Measurements from ENCODE around the gene HOXC6. TPM values are rescaled to one million over a fixed set of nuclear protein-coding genes. Genes with fewer than 3 reads are reported as not detected.
A peak's percentile ranks its signal among the peaks of the same experiment; 100 is the strongest.

The HOXC6 gene
- total RNA-seq, 2 experiments from 2014 or later, result not detected

- ChIA-PET CTCF (interaction anchor here (0.6 to 4.0 kb wide), 14 partner anchors 8 to 547 kb away, joined by 3 to 20 read pairs (median 4); partner anchors contain the start of genes HOXC12 and HOXC5), POLR2A (no interaction called here)
- H3K4me1 Mint-ChIP-seq, result peaks cover 35% of the 10 kb centered on the region
- H3K4me3 Mint-ChIP-seq, result peak overlapping the region; percentile 54
- H3K9me3 Mint-ChIP-seq, result no peaks in the 10 kb centered on the region
- H3K27ac Mint-ChIP-seq, result peak overlapping the region; percentile 73
- DNase-seq, result no peak
- peaks cover 96% of the 10 kb centered on the region for H3K27me3 Mint-ChIP-seq
- H3K36me3 Mint-ChIP-seq (ENCODE audit: low read depth), result no peaks in the 10 kb centered on the region
Measured at GRCh38 chr12:53985692-53985993, 42.6 kb upstream of the HOXC6 start.

GRCh38 chr12:53985994-53986685, 42.1 kb upstream of the HOXC6 start:
- H3K36me3 Mint-ChIP-seq (ENCODE audit: low read depth), result no peaks in the 10 kb centered on the region
- ChIA-PET POLR2A (no interaction called here), CTCF (interaction anchor here (0.9 to 4.0 kb wide), 9 partner anchors 15 to 229 kb away, joined by 3 to 20 read pairs (median 5); partner anchors contain the start of genes HOXC12 and HOXC5)
- H3K4me1 Mint-ChIP-seq, result peaks cover 35% of the 10 kb centered on the region
- H3K4me3 Mint-ChIP-seq, result no peak overlapping the region
- H3K27me3 Mint-ChIP-seq, result peaks cover 96% of the 10 kb centered on the region
- no peak overlapping the region for H3K27ac Mint-ChIP-seq
- no peak for DNase-seq
- H3K9me3 Mint-ChIP-seq, result no peaks in the 10 kb centered on the region

- peaks cover 96% of the 10 kb centered on the region for H3K27me3 Mint-ChIP-seq
- H3K4me1 Mint-ChIP-seq, result peaks cover 35% of the 10 kb centered on the region
- CTCF ChIA-PET, result interaction anchor here (0.6 to 4.0 kb wide), 7 partner anchors 13 to 228 kb away, joined by 3 to 20 read pairs (median 5); partner anchors contain the start of genes HOXC12 and HOXC9
- H3K4me3 Mint-ChIP-seq, result no peak overlapping the region
- no peaks in the 10 kb centered on the region for H3K9me3 Mint-ChIP-seq
- H3K36me3 Mint-ChIP-seq (ENCODE audit: low read depth), result no peaks in the 10 kb centered on the region
- no peak for DNase-seq
- H3K27ac Mint-ChIP-seq, result no peak overlapping the region
- POLR2A ChIA-PET, result no interaction called here
Measured at GRCh38 chr12:53986686-53987483, 41.4 kb upstream of the HOXC6 start.

- H3K27ac Mint-ChIP-seq, result no peak overlapping the region
Measured at GRCh38 chr12:53987787-53988230, 40.4 kb upstream of the HOXC6 start.

GRCh38 chr12:53988541-53989226, 39.6 kb upstream of the HOXC6 start:
- POLR2A ChIA-PET, result no interaction called here
- CTCF ChIA-PET, result interaction anchor here (0.8 to 1.3 kb wide), 5 partner anchors 12 to 219 kb away, joined by 3 read pairs; partner anchors contain the start of gene HOXC9
- H3K36me3 Mint-ChIP-seq (ENCODE audit: low read depth), result no peaks in the 10 kb centered on the region
- H3K4me3 Mint-ChIP-seq, result no peak overlapping the region
- H3K4me1 Mint-ChIP-seq, result peaks cover 35% of the 10 kb centered on the region
- H3K27ac Mint-ChIP-seq, result no peak overlapping the region
- H3K9me3 Mint-ChIP-seq, result no peaks in the 10 kb centered on the region
- peaks cover 96% of the 10 kb centered on the region for H3K27me3 Mint-ChIP-seq
- DNase-seq, result no peak

More at GRCh38 chr12:53987787-53988230, 40.4 kb upstream of the HOXC6 start:
- ChIA-PET POLR2A (no interaction called here), CTCF (interaction anchor here (1.2 to 4.0 kb wide), 4 partner anchors 12 to 214 kb away, joined by 3 to 20 read pairs (median 12); partner anchors contain the start of genes HOXC12 and HOXC9)
- Mint-ChIP-seq H3K9me3 (no peaks in the 10 kb centered on the region), H3K4me1 (peaks cover 35% of the 10 kb centered on the region), H3K36me3 (ENCODE audit: low read depth) (no peaks in the 10 kb centered on the region), H3K27me3 (peaks cover 96% of the 10 kb centered on the region), H3K4me3 (no peak overlapping the region)
- DNase-seq, result no peak

GRCh38 chr12:53989227-53990113, 38.8 kb upstream of the HOXC6 start:
- Mint-ChIP-seq H3K36me3 (ENCODE audit: low read depth) (no peaks in the 10 kb centered on the region), H3K27ac (no peak overlapping the region), H3K27me3 (peaks cover 99% of the 10 kb centered on the region), H3K4me1 (peaks cover 39% of the 10 kb centered on the region), H3K4me3 (peak overlapping the region; percentile 1), H3K9me3 (no peaks in the 10 kb centered on the region)
- CTCF ChIA-PET, result interaction anchor here (0.9 to 1.3 kb wide), 5 partner anchors 11 to 219 kb away, joined by 3 read pairs; partner anchors contain the start of gene HOXC9
- DNase-seq, result peak; percentile 54
- POLR2A ChIA-PET, result no interaction called here

GRCh38 chr12:53990311-53991076, 37.7 kb upstream of the HOXC6 start:
- Mint-ChIP-seq H3K27ac (no peak overlapping the region), H3K4me3 (no peak overlapping the region), H3K27me3 (peaks cover 98% of the 10 kb centered on the region), H3K9me3 (no peaks in the 10 kb centered on the region), H3K36me3 (ENCODE audit: low read depth) (no peaks in the 10 kb centered on the region), H3K4me1 (peaks cover 39% of the 10 kb centered on the region)
- ChIA-PET POLR2A (no interaction called here), CTCF (interaction anchor here (0.9 to 2.3 kb wide), 7 partner anchors 12 to 216 kb away, joined by 3 to 14 read pairs (median 3); partner anchors contain the start of gene HOXC5)
- no peak for DNase-seq

GRCh38 chr12:53991077-53991460, 37.2 kb upstream of the HOXC6 start:
- no peak overlapping the region for H3K4me3 Mint-ChIP-seq
- peaks cover 41% of the 10 kb centered on the region for H3K4me1 Mint-ChIP-seq
- H3K36me3 Mint-ChIP-seq (ENCODE audit: low read depth), result no peaks in the 10 kb centered on the region
- peaks cover 99% of the 10 kb centered on the region for H3K27me3 Mint-ChIP-seq
- CTCF ChIA-PET, result interaction anchor here (1.0 to 2.3 kb wide), 7 partner anchors 11 to 215 kb away, joined by 3 to 14 read pairs (median 3); partner anchors contain the start of gene HOXC5
- no peaks in the 10 kb centered on the region for H3K9me3 Mint-ChIP-seq
- POLR2A ChIA-PET, result no interaction called here
- no peak overlapping the region for H3K27ac Mint-ChIP-seq
- DNase-seq, result no peak

GRCh38 chr12:53992377-53992889, 35.8 kb upstream of the HOXC6 start:
- ChIA-PET CTCF (interaction anchor here (0.9 to 2.3 kb wide), 5 partner anchors 8 to 209 kb away, joined by 3 to 14 read pairs (median 5); partner anchors contain the start of gene HOXC10), POLR2A (no interaction called here)
- DNase-seq, result no peak
- peaks cover 99% of the 10 kb centered on the region for H3K27me3 Mint-ChIP-seq
- H3K4me3 Mint-ChIP-seq, result no peak overlapping the region
- peaks cover 35% of the 10 kb centered on the region for H3K4me1 Mint-ChIP-seq
- no peak overlapping the region for H3K27ac Mint-ChIP-seq
- no peaks in the 10 kb centered on the region for H3K9me3 Mint-ChIP-seq
- no peaks in the 10 kb centered on the region for H3K36me3 Mint-ChIP-seq (ENCODE audit: low read depth)

- peak overlapping the region; percentile 19 for H3K27ac Mint-ChIP-seq
Measured at GRCh38 chr12:53993162-53994008, 34.9 kb upstream of the HOXC6 start.

More at GRCh38 chr12:53993162-53994008, 34.9 kb upstream of the HOXC6 start:
- DNase-seq, result no peak
- POLR2A ChIA-PET, result no interaction called here
- Mint-ChIP-seq H3K36me3 (ENCODE audit: low read depth) (no peaks in the 10 kb centered on the region), H3K9me3 (no peaks in the 10 kb centered on the region), H3K27me3 (peaks cover 99% of the 10 kb centered on the region), H3K4me3 (peak overlapping the region; percentile 45), H3K4me1 (peaks cover 32% of the 10 kb centered on the region)
- CTCF ChIA-PET, result interaction anchor here (0.9 to 1.9 kb wide), 3 partner anchors 8 to 208 kb away, joined by 3 to 5 read pairs (median 5); partner anchors contain the start of gene HOXC10
